Testis (tissue), 2 donors: ENCODE data around the gene PTPRN2.

Source experiments
- POLR2A ChIP-seq: fragments of 450-650 bp; IDR thresholded peaks from one replicate; pipeline ENCODE4 v1.6.1; 2017; ENCODE audit warnings: antibody characterized with exemption, mild to moderate bottlenecking, moderate library complexity
- TF ChIP-seq, protein P1 (sequence below), 3 experiments: fragments of 450-650 bp in 2 of 3; fragments of 200-600 bp in 1 of 3; sonication (generic) in 1 of 3; IDR thresholded peaks; one replicate each; pipeline ENCODE4 v1.5.1; 2016 to 2019; ENCODE audit warnings: antibody characterized with exemption in 3 of 3, mild to moderate bottlenecking in 2 of 3, moderate library complexity in 1 of 3

DNA sequence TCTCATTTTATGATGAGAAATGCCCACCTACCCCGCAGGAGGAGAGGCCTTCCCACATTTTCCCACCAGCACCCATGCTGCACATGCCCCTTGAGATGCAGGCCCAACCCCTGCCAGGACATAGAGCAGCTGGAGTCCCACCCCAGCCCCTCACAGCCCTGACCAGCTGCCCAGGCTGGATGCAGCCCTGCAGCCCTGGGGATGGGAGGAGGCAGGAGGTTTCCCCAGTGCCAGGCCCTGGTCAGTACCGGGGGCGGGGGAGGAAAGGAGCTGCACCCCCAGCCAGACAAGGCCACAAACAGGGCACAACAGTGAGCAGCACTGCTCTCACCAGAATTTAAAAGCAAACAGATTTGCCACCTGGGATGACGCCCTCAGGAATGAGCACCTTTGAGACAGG is 196.1 kb downstream of the PTPRN2 start:
- TF ChIP-seq, protein P1, sequence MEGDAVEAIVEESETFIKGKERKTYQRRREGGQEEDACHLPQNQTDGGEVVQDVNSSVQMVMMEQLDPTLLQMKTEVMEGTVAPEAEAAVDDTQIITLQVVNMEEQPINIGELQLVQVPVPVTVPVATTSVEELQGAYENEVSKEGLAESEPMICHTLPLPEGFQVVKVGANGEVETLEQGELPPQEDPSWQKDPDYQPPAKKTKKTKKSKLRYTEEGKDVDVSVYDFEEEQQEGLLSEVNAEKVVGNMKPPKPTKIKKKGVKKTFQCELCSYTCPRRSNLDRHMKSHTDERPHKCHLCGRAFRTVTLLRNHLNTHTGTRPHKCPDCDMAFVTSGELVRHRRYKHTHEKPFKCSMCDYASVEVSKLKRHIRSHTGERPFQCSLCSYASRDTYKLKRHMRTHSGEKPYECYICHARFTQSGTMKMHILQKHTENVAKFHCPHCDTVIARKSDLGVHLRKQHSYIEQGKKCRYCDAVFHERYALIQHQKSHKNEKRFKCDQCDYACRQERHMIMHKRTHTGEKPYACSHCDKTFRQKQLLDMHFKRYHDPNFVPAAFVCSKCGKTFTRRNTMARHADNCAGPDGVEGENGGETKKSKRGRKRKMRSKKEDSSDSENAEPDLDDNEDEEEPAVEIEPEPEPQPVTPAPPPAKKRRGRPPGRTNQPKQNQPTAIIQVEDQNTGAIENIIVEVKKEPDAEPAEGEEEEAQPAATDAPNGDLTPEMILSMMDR (IDR thresholded peaks at IDR 0.05) = no peak
- no peak for TF ChIP-seq POLR2A
